ENCODE results near the gene CA5A. TPM values are rescaled to one million over a fixed set of nuclear protein-coding genes. Genes with fewer than 3 reads are reported as not detected.
A peak's percentile ranks its signal among the peaks of the same experiment; 100 is the strongest.

CA5A gene
- total and polyA plus RNA-seq, 2 of the 4 experiments (the other 2 are of a cell fraction), result not detected

DNA sequence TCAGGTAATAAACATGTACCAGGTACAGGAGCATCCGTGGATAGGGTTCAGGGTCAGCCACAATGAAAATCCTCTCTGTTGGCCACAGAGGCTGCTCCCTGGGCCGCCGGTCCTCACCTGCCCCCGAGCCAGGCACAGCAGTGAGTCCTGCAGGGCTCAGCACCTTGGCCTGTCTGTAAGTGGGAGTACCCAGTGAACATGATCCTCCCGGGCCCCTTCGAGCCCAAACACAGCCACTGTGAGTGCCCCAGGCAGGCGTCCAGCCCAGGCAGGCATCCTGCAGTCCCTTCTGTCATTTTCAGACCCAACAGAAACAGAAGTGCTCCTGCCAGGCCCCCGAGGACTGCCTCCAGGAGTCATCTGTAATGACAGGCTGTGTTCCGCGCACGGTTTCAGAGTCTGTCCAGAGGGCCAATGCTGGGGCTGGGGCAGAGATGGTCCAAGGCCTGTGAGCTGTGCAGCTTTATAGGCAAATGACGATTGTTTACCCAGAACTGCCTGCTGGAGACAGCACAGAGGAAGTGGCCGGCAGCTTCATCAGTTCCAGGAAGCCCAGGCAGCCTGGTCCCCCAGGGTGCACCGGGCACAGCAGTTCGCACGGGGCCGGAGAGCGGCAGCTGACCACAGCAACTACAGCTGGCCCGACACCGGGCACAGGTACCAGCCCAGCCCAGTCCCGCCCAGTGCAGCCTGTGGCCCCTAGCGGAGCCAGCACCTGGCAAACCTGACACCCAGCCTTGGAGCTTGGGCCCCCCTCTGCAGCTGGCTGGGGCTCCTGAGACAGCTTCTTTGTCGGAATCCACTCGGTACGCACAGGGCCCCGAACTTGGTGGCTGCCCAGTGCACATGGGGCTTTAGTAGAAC is 80.2 kb downstream of the CA5A start:
- no peak overlapping the region for H3K56ac ChIP-seq (ENCODE audit: extremely low read depth, insufficient read depth, low read length)
- H4K20me1 ChIP-seq (ENCODE audit: insufficient read depth, low read length), result peaks cover 68% of the 10 kb centered on the region
- WGBS, 2 experiments (ENCODE audit: extremely low coverage in 2 of 2, insufficient read length in 1 of 2), result 66% methylated on average over 8 of the region's 26 CpGs; no CpG with 5 or more reads in 1 of the 2 experiments
- H3K4me3 ChIP-seq (ENCODE audit: insufficient read depth, low read depth, low read length), result no peak overlapping the region
- no peak overlapping the region for H3K9ac ChIP-seq (ENCODE audit: low read depth, low read length)
- ChIA-PET CTCF (interaction anchor here (1.1 kb wide), 1 partner anchor 77 kb away, joined by 3 read pairs; no protein-coding TSS in a partner anchor), POLR2A (ENCODE audit: unreplicated experiment) (no interaction called here)
- H3K27me3 ChIP-seq (ENCODE audit: control insufficient read depth, insufficient read depth, low read length), result no peaks in the 10 kb centered on the region
- no peak overlapping the region for H3K18ac ChIP-seq (ENCODE audit: low read depth, low read length)
- no peak overlapping the region; the same call in 1 of the 2 replicates for H2AK5ac ChIP-seq (ENCODE audit: low read depth, low read length)
- H2BK5ac ChIP-seq (ENCODE audit: low read depth, low read length, poor library complexity, severe bottlenecking), result peak overlapping the region; percentile 17
- 0 out of 2 replicates have a peak overlapping the region, but pooled peaks have one; percentile 8 for H3K27ac ChIP-seq (ENCODE audit: insufficient read depth, low read length)
- ATAC-seq (ENCODE audit: low read depth) (peak; percentile 6; the same call in 1 of the 2 replicates), DNase-seq (peak; percentile 56)
- no TSS peak for BruUV-seq (replicated peaks)
- no peaks in the 10 kb centered on the region for H3K9me3 ChIP-seq (ENCODE audit: control insufficient read depth, insufficient read depth, low read length)
- H3K4me1 ChIP-seq (ENCODE audit: control insufficient read depth, insufficient read depth, low read length), result peaks cover 26% of the 10 kb centered on the region
- no peak overlapping the region for H4K5ac ChIP-seq (ENCODE audit: low read depth, low read length)
- H2BK20ac ChIP-seq (ENCODE audit: low read depth, low read length), result no peak overlapping the region
- dilution Hi-C loops (cut with HindIII; ENCODE audit: low sequenced_read_pairs, unreplicated experiment) (no loop called here), intact Hi-C loops (cut with micrococcal nuclease) (no loop called here), in situ Hi-C loops (cut with MboI; ENCODE audit: low sequenced_read_pairs) (no loop called here)
- no peak overlapping the region for H2BK120ac ChIP-seq (ENCODE audit: low read depth, low read length)
- peak overlapping the region in 1 of 2 experiments; percentile 28; a peak in 1 of 4 replicates for H4K8ac ChIP-seq (ENCODE audit: low read depth in 2 of 2, low read length in 2 of 2)
- no peak overlapping the region for H3K4ac ChIP-seq (ENCODE audit: low read depth, low read length)
- H3K4me2 ChIP-seq (ENCODE audit: low read depth, low read length), result no peak overlapping the region
- H3K14ac ChIP-seq (replicated peaks; ENCODE audit: low read depth, low read length), result no peak overlapping the region
- no peak overlapping the region for H3K23ac ChIP-seq (ENCODE audit: low read depth, low read length)
- no peak overlapping the region for H4K91ac ChIP-seq (ENCODE audit: insufficient read depth, low read depth, low read length)
- H3K79me1 ChIP-seq (ENCODE audit: low read depth in 1 of 2, low read length in 2 of 2), result peaks cover 23 to 79% of the 10 kb centered on the region in 2 experiments; a peak in 3 of 4 replicates
- H2BK15ac ChIP-seq (ENCODE audit: low read depth, low read length), result no peak overlapping the region
- TF ChIP-seq MAZ (IDR thresholded peaks at IDR 0.05; ENCODE audit: borderline replicate concordance, low read depth, low read length) (no peak), CHD1 (IDR thresholded peaks at IDR 0.05; ENCODE audit: low read depth, low read length) (no peak), RFX5 (IDR thresholded peaks at IDR 0.05; ENCODE audit: low read depth, low read length) (no peak), NFE2L2 (IDR thresholded peaks at IDR 0.05; ENCODE audit: low read depth, low read length) (no peak), RCOR1 (IDR thresholded peaks at IDR 0.05; ENCODE audit: insufficient replicate concordance, low read length) (no peak), SMC3 (IDR thresholded peaks at IDR 0.05; ENCODE audit: low read depth, low read length) (no peak), FOS (IDR thresholded peaks at IDR 0.05; ENCODE audit: low read depth, low read length) (no peak)
- H2AK9ac ChIP-seq (replicated peaks; ENCODE audit: low read depth, low read length, poor library complexity), result no peak overlapping the region
- H3K9me1 ChIP-seq (ENCODE audit: insufficient read depth, low read length), result peaks cover 13% of the 10 kb centered on the region
- no peak overlapping the region for H2AFZ ChIP-seq (replicated peaks; ENCODE audit: low read length, poor library complexity)
- H3K36me3 ChIP-seq (ENCODE audit: control insufficient read depth, insufficient read depth, low read length), result peaks cover 9% of the 10 kb centered on the region; the same call in 1 of the 2 replicates

Measured in IMR-90 (cell line).